HG03520 (cell line): ENCODE measurements around the gene DDX24.

Source experiments
- ATAC-seq: cut with Tn5 transposase; IDR thresholded peaks from one replicate; pipeline ENCODE4 v1.9.1; 2021; ENCODE audit warnings: mild to moderate bottlenecking, moderate library complexity; ENCODE audit not compliant: unreplicated experiment

The DDX24 gene

DNA sequence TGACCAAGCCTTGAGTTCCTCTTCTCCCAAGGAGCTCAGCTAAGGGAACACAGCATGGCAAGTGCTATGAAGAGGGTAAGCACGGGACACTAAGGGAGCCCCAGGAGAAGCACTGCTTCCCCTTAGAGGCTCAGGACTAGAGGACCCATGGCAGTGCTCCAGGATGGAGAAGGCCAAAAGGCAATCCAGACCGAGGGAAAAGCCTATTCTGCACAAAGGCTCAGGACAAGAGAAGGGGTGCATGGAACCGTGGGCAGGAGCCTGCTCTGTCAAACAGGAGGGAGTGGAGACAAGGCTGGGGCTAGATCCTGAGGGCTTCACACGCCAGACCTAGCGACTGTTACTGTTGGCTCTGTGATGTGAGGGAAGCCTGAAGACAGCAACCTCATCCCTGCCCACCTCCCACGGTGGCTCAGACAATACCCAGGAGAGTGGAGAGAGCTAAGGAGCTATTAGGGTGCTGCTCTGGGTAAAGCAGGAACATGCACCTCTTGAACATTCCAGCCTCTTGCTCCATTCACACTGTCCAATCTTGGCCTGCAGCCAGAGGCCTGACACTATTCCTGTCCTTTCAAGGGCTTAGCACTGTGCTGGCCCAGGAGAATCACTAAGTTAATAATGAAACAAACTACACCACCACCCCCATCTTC lies 30.6 kb downstream of the DDX24 start:
- ATAC-seq = no peak

DNA sequence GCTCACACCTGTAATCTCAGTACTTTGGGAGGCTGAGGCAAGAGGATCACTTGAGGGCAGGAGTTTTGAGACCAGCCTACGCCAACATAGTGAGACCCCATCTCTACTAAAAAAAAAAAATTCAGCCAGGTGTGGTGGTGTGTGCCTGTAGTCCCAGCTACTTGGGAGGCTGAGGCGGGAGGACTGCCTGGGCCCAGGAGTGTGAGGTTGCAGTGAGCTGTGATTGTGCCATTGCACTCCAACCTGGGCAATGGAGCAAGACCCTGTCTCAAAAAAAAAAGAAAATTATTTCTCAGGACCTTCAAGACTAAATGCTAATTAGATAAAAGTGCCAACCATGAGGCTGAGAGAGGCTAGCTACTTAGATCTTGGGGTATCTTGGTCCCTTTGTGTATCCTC lies 31.4 kb downstream of the DDX24 start:
- ATAC-seq = no peak

DNA sequence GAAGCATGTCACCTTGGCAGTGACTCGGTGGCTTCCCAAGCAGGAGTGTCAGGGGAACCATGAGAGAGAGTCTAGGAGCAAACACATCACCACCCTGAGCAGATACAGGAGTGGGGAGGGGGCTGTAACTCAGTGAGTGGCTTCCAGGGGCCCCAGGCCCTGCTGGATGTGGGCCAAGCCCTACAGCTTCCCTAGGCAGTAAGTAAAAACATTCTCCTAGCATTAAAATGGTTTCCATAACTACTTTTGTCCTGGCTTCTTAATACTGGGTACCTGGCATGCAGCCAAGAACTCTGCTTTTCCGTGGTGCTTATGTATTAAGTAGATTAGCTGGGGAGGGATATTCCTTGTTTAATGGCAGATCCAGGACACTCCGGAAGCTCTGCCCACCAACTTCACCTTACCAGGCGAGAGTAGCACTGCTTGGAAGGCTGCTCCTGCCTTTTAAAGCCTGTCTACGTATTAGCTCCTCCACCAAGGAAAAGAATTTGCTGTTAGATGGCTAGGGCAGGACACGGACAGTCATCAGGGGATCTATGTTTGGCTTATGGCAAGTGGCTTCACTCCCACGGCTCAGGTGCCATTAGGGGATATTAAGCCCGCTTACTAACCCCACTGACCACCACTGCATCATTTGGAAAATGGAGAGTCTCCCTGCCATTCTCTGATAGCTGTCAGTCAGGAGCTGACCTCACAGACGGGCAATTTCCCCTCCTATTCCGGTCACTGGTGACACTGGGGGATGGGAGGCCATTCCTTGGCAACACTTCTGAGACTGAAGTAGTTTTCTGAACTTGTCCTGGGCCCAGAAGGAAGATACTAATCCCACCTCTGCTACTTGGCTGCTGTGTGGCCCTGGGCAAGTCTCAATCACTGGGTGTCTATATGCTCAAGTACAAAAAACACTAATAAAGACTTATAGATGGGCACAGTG lies 32.0 kb downstream of the DDX24 start:
- no peak for ATAC-seq

DNA sequence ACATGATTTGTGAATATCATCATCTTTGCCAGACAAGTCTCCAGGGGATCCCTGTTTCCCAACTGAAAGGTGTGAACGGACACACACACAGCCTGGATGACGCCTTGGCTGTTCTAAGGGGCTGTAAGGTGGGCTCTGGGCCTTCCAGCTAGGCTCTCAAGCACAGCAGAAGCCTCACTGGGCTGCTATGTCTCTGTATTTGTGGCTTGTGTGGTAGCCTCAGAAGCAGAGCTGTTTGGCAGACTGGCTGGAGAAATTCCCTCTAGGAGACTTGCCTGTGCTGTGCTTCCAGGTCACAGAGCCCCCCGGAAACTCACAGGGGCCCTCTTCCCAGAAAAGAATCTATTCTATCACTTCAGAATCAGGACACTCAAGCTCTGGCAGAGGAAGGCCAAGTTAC lies 33.4 kb downstream of the DDX24 start:
- ATAC-seq = no peak

DNA sequence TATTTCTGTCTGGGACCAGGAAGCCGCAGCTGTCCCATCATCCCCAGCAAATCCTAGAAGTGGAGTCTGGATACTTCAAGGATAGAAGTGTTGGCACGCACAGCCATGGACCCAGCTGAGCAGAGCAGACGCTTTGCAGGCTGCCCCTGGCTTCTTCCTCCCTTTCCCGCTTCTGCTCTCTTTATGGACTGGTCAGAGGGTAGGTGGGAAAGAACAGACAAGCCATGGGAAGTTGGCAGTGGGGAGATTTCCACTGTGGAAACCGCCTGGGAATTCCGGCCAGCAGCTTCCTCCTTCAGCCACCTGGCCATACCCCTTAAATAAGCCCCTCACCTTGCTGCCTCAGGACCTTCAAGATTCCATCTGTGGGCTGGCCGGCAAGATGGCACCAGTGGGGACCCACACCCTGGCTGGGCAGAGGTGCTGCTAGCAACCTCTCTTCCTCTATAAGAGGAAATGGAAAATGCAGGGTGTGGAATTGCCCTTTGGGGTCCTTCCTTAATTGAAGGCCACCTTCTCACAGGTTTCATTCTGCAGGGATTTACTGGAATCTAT lies 34.2 kb downstream of the DDX24 start:
- no peak for ATAC-seq

DNA sequence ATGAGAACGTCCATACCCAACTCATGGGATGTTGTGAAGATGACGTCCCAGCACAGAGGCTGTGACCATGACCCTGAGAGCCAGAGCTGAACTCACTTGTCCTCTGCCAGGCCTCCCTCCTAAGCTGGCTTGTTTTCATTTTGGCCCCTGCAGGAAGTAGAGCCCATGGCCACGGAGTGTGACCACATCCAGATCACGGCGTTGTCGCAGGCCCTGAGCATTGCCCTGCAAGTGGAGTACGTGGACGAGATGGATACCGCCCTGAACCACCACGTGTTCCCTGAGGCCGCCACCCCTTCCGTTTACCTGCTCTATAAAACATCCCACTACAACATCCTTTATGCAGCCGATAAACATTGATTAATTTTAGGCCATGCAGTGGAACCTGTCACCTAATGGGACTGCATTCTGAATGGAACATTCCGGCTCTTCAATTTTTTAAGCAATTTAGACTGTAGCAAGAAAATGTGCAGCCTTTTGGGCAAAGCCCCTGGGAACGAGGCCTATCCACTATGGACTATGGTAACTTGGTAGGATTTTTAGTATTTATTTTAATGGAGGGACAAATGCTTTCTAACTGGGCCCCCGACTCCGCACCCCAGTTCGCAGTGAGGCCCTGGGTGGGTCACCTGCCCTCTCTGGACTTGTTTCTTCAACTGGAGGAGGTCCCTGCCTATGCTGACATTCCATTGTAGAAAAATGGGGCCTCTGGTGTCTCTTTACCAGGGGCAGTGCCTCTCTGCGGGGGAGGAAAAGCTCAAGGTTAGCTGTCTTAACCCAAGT lies 35.2 kb downstream of the DDX24 start:
- ATAC-seq = no peak

DNA sequence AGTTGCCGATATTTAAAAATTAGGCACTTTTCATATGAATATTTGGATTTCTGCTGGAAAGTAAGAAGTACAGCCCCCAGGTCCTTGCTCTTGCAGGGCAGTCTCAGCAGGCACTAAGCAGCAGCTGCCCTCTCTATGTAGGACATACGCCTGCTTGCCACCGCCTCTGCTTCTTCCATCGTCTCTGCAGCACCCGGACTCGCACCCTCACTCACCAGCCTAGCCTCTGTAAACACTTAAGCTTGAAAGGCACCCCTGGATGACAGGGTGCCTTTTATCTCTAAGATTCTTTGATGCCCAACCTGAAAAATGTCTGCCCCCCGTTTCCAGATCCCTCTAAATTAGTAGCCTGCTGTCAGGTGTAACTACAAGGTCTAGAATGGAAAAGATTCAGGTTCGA lies 35.9 kb downstream of the DDX24 start:
- no peak for ATAC-seq

DNA sequence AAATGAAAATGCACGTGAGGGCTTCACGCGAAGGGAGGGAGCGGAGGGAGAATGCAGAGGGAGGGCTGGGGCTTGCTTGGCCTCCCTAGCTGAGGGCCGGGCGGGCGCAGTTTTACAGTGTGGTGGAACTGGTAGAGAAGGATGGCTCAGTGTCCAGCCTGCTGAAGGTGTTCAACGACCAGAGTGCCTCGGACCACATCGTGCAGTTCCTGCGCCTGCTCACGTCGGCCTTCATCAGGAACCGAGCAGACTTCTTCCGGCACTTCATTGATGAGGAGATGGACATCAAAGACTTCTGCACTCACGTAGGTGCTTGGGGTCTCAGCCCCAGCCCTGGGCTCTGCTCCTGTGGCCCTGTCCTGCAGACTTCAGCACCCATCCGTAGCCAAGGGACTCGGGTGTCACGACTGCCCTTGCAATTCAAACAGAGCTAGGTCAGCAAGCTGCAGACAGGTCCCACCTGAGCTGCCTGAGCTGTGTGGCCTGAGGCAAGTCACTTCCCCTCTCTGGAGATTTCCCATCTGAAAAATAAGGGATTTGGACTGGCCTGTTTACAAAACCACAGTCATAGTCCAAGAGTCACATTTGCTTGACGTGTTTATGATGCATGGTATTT lies 36.4 kb downstream of the DDX24 start:
- no peak for ATAC-seq

DNA sequence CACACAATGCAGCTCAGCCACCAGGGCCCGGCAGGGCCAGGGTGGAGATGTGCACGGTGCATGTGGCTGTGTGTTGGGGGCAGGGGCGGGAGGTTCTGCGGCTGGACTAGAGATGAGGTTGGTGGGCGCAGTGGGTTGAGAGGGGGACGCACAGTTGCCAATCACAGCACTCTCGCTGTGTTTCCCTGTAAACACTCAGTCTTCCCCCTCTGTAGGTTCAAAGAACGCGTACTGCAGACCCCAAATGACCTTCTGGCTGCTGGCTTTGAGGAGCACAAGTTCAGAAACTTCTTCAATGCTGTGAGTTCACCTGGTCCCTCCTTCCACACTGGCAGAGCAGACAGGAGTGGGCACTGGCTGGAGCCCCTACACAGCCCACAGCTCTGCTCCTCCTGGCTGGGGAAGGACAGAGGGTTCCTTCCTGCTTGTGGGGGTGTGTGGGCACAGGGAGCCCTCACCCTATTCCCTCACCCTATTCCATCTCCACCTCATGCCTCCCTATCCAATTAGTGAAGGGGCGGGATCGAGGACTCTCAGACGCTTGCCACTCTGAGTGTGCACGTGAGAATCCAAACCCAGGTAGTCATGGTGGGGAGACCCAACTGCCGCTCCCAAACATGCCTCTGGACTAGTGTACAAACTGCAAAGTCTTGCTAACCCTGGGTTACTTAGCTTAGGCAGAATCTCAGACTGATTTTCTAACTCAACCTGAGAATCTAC lies 37.1 kb downstream of the DDX24 start:
- ATAC-seq = no peak

DNA sequence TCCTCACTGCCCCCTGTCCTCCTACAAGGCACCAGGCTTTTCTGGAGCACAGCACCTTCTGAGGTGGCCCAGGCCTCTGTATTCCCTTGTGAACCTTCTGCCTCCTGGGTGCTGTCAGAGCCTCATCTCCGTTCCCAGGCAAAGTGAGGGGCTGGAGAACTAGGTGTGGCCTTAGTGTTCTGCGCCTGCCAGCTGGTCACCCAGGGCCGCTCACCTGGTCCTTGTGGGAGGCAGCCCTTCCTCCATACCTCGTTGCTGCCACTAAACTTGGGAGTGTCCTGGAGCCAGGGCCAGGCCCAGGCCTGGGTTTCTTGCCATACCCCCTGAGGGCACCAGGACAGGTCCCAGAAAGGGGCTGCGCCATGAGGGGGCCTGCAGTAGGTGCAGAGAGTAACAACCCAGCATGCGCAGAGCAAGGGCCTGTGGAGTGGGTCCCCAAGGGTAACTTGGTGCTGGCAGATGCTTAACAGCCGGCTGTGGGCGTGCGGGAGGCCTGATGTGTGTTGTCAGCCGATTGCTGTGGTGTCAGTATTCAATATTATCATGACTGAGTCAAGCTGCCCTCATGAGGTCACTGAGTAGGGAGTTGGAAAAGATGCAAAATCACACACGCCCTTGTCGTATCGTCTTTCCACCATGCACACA lies 37.8 kb downstream of the DDX24 start:
- no peak for ATAC-seq

DNA sequence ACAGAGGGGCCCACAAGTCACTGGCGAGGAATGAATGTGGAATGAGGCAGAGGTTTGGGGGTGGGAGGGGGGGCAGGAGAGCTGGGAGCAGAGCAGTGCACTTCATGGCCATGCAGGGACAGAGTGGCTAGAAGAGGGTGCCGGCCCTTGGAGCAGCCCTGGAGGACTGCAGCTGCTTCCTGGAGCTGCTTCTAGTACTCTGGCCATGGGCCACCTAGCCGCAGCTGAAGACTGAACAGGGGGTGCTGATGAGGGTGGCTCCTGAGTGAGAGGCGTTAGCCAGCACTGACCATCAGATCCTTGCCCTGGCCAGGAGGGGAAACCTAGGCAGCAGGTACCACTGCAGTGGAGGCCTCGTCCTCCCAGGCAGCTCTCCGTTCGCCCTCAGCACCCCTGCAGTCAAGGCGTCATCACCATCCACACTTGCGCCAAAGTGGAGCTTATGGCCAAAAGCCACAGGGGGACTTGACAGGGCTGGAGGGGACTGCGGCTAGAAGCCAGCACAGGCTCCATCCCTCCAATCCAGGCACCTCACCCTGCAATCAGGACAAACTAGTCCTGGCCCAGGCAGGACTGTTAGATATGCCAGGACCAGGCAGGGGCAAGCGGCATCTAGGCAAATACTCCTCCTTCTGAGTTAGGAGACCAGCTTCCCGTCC lies 38.4 kb downstream of the DDX24 start:
- no peak for ATAC-seq

DNA sequence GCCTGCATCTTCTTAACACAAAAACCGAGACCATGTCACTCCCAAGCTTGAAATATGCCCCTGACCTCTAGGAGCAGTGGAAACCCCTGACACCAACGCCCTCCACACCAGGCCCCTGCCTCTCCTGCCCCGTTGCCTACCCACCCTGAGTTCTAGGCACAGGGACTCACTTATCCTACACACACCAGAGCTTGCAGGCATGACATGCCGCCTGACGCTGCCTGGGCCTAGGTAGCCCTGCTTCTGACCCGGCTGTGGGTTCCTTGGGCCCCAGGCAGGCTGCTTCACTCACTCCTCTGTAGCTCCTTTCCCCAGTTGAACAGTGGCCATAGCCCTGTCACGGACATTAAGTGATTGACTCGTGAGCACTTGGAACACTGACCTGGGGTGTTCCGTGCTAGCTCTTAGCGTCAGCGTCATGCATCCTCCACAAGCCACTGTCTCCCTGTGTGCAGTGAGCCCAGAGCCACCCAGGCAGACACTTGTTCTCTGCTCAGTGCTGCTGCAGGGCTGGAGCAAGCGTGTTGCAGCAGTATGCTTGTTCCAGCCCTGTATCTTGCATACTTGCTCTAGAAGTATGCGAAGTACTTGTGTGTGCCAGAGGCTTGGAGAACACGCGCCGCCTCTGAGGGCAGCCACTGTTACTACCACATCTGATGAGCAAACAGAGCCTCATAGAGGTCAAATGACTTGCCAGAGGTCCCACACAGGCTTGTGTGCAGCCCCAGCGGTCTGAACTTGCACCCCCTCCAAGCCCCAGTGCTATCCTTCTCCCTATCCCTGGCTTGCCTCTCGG lies 39.3 kb downstream of the DDX24 start:
- ATAC-seq = no peak

DNA sequence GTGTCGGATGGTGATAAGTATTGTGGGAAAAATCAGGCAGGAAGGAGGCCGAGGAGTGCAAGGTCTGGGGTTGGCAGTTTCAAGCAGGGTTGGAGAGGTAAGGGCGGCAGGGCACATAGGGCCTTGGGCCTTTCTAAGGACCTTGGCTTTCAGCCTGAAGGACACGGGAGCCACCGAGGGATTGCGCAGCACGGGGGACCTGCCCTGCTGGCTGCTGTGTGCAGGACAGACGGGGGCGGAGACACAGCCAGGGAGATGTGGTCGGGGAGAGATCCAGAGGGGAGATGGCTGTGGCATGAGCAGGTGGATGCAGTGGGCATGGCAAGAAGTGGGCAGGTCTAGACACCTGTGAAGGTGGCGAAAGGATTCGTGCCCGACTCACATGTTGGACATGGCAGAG lies 40.2 kb downstream of the DDX24 start:
- ATAC-seq = no peak

DNA sequence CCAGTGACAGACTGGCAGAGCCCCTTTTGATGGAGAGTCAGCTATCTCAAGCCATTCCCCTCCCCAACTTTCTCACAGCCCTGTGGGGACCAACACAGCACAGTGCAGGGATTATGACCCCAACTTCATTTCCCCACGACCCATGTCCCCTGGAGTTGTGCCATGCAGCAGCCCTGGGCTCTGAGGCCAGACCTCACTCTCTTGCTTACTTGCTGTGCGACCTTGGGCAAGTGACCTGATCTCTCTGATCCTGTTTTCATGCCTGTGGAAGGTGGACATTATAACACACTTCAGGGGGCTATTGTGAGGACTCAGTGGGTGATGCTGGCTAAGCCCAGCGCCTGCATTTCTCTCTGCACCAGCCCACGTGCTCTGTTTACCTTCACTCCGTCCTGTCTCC lies 40.8 kb downstream of the DDX24 start:
- no peak for ATAC-seq

DNA sequence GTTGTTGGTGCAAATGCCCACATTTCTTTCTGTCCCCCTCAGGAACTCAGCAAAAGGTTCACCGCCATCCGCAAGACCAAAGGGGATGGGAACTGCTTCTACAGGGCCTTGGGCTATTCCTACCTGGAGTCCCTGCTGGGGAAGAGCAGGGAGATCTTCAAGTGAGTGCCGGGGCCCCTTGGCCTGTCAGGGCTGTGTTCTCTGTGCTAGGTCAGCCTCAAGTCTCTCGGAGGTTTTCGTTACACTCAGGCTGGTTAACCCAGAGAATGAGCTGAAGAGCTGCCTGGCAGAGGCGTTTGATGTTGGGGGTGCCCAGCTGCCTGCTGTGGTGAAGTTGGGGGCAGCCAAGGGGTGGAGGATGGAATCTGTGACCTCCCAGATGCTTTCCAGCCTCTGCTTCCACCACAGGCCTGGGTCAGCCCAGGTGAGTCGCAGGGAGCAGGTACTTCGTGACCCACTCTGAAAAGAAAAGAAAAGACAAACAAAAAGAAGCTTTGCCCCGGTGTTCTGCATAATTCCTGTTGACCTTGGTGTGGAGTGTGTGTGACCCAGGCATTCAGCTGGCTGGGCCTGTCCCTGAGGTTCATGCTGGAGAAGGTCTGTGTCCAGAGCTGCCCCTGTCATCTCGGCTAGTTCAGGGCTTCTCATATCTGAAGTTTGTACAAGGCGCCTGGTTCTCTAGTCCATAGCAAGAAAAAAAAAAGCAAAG lies 41.9 kb downstream of the DDX24 start:
- no peak for ATAC-seq

DNA sequence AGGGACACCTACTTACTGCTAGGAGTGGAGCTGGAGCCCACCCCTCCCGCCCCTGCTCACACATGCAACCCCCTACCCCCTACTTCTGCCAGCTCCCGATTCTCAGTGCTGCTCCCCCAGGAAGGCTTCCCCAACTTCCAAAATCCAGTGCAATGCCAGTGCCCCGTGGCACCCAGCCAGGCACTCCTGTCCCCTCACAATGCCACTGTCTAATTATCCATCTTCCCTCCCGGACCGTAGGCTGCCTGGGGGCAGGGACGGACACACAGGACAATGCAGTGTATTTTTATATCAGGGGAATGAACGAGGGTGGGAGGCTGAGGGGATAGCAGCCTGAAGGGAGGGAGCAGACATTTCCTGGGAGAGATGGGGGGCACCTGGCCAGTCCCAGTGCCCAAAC lies 42.5 kb downstream of the DDX24 start:
- no peak for ATAC-seq

DNA sequence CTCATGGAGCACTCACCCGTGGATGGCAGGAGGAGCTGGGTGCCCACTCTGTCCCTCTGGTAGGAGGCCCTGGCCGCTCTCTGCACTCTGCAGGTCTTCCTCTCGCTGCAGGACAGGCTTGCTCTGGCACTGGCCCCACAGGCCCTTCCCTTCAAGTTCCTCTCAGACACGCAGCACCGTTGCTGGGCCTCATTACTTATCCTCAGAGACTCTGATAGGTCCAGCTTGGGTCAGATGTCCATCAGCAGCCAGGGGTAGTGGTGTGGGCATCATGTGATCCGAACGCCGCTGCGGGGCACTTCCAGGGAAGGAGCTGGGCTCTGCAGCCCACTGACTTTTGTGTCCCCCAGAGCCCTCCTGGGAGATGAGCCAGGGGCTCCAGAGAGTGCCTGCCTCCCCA lies 43.0 kb downstream of the DDX24 start:
- ATAC-seq = no peak
